Eye (tissue), 1 donor: ENCODE results near the gene IL3.

Experiments
- DNase-seq: peaks from one replicate; pipeline ENCODE4 v3.0.0-alpha.2; 2015

IL3 gene

GRCh38 chr5:132060501-132061161, at the start of gene IL3:
TSS of gene IL3 (plus strand) at chr5:132060655. CDS start at chr5:132060707, 52 bp downstream.
- DNase-seq: no peak

GRCh38 chr5:132010989-132011621, 49.4 kb upstream of the IL3 start:
- DNase-seq: no peak

- peak; percentile 63 for DNase-seq
Measured at GRCh38 chr5:132011622-132012343, 48.7 kb upstream of the IL3 start, which contains the start of gene ACSL6. TSS of gene ACSL6 (minus strand) at chr5:132011658. CDS start at chr5:132011553, 105 bp downstream.

GRCh38 chr5:132012371-132013005, 48.0 kb upstream of the IL3 start:
- peak; percentile 89 for DNase-seq

- no peak for DNase-seq
Measured at GRCh38 chr5:132013006-132013689, 47.3 kb upstream of the IL3 start.

GRCh38 chr5:132013711-132014110, 46.7 kb upstream of the IL3 start:
- DNase-seq: no peak

GRCh38 chr5:132016721-132017250, 43.7 kb upstream of the IL3 start:
- DNase-seq: no peak

GRCh38 chr5:132017316-132017715, 43.1 kb upstream of the IL3 start:
- DNase-seq: no peak

GRCh38 chr5:132017738-132018625, 42.5 kb upstream of the IL3 start:
- no peak for DNase-seq

GRCh38 chr5:132019337-132019736, 41.1 kb upstream of the IL3 start:
- DNase-seq: no peak

- no peak for DNase-seq
Measured at GRCh38 chr5:132019857-132020555, 40.4 kb upstream of the IL3 start.

- DNase-seq: no peak
Measured at GRCh38 chr5:132020568-132021339, 39.7 kb upstream of the IL3 start.

GRCh38 chr5:132021654-132022053, 38.8 kb upstream of the IL3 start:
- DNase-seq: no peak

GRCh38 chr5:132022737-132023136, 37.7 kb upstream of the IL3 start:
- DNase-seq: no peak

- DNase-seq: no peak
Measured at GRCh38 chr5:132023258-132024116, 37.0 kb upstream of the IL3 start.

GRCh38 chr5:132024117-132024435, 36.4 kb upstream of the IL3 start:
- DNase-seq: no peak

- peak; percentile 29 for DNase-seq
Measured at GRCh38 chr5:132024789-132025402, 35.6 kb upstream of the IL3 start.

GRCh38 chr5:132025403-132025971, 35.0 kb upstream of the IL3 start:
- DNase-seq: no peak
